Measurements from ENCODE around the gene MON1B.
"Not testable (repeated sequence)": the region's sequence is repeated elsewhere in the genome, so short reads cannot be mapped to it uniquely, and the experiment has no call there.

The MON1B gene

DNA sequence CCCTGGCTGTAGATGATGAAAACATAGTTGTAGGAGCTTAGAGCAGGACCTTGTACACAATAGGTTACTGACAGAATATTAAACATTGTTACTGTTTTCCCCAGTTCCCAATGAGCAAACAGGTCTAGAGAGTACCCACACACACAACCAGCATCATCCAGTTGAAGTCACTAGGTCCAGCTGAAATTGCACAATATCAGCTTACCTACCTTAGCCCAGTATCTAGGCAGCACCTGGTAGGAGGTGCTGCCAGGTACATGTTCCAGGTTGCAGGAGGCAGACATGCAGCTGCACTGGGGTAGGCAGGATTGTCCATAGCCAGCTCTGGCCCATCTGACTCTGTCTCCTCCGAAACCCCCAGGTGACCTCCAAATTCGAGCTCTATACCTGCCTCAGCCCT is 6.8 kb downstream of the MON1B start:
- no peak for DNase-seq (ENCODE audit: low spot score)

DNA sequence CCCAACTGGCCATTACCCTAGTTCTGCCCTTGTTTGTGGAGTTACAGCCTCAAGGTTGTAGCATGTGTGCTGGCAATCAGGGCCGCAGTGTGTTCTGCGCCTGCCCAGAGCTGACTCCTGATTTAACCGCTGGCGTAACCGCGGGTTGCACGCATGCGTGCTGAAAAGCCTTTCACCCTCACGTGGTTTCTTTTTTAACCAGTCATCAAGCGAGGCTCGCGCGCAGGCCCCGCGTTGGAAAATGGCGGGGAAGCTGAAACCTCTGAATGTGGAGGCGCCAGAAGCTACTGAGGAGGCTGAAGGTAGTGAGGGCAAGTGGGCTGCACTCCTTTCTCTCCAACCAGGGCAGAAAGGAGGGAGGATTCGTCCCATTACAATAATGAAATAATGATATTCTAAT is 8.2 kb downstream of the MON1B start, which contains the start of gene SYCE1L:
SYCE1L (plus strand) TSS at position 198 of the 400 bp plus-strand sequence; CDS start at position 242, 44 bp downstream.
- no peak for DNase-seq (ENCODE audit: low spot score)

DNA sequence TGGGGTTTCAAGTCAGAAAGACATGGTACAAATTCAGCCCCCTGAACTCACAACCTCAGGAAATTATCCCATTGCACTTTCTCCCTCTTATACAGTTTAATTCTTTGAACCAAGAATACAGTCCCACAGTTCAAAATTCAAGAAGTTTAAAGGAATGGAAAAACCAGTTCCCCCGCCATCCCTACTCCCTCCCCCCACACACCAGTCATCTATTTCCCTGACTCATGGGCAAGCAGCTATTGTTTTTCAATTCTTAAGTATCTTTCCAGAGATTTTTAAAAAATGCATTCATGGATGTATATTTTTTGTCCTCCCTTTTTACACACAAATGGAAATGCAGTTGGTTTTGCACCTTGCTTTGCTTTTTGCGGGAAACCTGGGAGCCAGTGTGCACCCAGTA is 15.5 kb downstream of the MON1B start:
- DNase-seq (ENCODE audit: low spot score) = no peak

DNA sequence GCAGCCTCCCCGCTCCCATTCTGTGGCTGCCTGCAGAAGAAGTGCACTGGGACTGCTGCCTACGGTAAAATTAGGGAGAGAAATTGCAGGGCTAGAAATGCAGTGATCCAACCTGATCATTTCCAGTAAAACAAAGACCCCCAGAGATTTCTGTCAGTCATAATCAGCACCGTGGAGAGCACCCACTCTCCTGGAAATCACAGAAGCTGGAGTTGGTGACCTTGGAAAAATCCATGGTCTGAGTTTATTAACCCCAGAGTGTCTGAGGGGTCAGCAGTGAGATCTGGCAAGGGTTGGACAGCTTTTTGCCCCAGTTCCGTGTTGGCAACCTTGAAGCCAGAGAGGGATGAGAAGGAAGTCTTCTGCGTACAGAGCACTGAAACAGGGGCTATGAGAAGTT is 16.0 kb downstream of the MON1B start:
- DNase-seq (ENCODE audit: low spot score) = no peak

DNA sequence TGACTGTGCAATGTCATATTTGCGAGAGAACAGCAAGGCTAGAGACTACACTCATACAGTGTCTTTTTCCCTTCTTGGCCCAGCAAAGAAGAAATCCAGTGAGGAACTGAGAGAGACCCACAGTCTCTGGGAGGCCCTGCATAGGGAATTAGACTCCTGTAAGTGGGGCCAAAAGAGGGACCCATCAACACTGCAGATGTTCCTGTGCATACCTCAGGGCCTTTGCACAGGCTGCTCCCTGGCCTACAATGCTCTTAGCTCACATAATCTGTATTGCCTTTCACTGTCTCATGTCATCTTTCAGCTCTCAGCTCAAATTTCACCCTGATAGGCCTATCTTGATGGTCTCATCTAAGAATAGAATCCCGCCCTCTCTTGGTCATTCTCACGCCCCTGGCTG is 17.4 kb downstream of the MON1B start:
- no peak for DNase-seq (ENCODE audit: low spot score)

DNA sequence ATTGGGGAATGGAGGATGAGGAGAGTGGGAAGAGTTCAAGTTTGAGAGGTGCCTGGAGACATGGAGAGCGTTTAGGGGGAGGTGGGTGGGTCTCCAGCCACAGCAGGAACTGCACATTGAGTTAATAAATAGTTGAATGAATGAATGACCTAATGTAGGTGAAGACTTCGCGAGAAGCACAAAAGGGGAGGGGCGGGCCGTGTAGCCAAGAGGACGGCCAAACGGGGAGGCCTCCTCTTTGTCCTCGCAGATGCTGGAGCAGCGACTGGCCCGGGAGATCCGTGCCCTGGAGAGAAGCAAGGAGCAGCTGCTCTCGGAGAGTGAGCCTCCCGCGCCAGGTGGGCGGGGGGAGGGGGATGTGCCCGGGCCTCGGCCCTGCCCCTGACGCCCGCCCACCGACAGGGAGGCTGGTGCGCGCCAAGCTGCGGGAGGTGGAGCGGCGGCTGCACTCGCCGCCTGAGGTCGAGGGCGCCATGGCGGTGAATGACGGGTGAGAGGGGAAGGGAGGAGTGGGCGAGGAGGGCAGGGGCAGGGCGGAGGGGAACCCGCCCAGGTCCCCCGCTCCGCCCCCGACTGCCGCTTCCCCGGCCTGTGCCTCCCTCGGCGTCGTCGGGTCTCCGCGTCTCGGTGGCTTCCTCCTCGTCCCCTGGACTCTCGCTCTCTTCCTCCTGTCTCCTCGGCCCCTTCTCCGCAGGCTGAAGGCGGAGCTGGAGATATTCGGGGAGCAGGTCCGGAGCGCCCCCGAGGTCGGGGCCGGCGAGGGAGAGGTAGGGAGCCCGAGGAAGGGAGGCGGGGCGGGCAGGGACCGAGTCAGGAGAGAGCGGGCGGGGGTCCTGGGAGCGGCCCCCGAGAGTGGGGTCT is 21.1 kb downstream of the MON1B start:
- DNase-seq (ENCODE audit: low spot score) = peak; percentile 54

DNA sequence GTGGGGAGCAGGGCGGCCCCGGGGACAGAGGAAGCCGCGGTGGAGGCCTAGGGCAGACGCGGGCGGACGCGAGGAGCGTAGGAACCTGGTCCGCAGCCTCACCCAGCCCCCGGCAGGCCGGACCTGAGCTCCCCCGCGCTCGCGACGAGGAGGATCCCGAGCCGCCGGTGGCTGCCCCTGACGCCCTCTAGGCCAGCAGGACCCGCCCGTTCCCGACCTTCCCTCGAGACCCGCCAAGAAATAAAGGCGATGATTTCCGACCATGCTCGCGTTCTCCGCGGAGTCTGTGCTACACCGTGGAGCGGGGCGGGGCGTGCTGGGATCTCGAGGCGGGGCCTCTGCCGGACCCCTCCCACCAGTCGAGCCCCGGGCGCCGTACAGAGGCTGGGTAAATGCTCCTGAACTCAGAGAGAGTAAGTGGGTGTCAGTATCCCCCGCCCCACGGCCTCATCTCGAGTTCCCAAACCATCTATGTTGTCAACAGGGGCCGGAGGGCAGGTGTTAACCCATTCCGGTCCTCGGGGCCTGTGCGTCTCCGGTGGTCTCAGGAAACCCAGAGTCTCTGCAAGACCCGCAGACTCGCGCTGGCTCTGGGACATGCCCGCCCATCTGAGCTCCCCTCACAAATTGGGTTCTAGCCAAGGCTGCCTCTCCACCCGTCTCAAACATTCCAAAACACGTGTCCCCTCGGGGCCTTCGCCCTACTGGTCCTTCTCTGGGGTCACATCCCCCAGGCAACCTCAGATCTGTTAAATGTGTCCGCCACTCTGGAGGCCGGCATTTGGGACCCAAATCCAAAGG is 22.0 kb downstream of the MON1B start:
- peak; percentile 83 for DNase-seq (ENCODE audit: low spot score)

DNA sequence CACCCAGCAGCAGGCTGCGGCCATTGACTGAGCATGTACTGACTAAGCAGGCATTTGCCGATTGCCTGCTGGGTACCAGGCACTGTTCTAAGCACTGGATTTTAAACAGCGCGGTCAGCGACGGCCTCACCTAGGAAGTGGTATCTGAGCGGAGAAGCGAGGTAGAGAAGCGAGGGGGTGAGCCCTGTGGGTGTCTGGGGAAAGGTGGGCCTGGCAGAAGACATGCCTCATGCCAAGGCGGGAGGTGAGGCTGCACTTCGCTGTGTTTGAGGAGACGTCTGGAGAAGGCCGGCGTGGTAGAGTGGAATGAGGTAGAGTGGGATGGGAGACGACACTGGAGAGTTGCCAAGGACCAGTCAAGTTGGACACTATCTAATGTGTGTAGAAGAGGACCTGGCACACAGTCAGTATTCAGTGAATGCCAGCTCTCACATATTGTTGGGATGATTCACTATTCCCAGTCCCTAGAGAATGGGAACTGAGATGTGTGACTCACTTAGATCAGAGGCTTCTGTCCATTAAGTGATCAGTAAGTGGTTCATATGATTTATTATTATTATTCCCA is 22.6 kb downstream of the MON1B start:
- DNase-seq (ENCODE audit: low spot score) = peak; percentile 42

DNA sequence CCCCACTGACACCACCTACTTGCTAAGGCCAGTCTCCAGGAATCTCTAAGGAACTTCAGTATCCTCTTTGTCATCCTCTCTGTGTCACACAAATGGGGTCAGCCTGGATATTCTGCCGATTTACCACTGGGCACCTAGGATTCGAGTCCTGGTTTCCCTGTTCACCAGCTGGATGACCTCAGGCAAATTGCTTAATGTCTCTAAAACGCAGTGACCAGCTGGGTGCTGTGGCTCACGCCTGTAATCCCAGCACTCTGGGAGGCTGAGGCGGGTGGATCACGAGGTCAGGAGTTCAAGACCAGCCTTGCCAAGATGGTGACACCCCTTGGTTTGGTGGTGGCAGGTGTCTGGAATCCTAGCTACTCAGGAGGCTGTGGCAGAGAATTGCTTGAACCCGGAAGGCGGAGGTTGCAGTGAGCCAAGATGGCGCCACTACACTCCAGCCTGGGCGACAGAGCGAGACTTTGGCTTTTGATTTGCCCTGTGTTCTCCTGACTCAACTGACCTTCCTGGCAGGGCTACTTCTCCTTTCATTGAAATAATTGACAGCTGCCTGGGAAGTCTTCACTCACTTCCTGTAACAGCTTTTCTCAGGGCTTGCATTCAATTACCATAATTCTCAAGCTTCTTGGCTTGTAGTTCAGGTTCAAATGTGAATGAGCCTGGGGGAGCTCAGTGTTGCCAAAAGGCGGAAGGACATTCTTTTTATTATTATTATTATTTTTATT is 23.6 kb downstream of the MON1B start:
- DNase-seq (ENCODE audit: low spot score) = no peak

DNA sequence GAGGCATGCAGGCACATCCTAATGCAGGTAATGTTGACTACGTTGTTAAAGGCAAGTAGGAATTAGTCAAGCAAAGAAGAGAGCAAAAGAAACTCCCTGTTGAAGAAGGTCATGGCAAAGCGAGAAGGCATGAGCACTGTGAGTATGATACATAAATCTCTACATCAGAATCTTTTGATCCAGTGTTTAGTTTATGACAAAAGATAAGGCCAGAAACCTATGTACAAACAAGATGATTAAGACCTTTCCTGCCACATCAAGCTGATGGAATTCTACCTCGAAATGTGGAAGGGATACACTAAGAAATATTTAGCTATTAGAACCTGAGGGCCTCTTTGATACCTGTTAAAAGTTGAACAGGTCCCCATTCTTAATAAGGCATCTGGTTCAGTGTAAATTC is 28.4 kb downstream of the MON1B start:
- DNase-seq (ENCODE audit: low spot score) = no peak

DNA sequence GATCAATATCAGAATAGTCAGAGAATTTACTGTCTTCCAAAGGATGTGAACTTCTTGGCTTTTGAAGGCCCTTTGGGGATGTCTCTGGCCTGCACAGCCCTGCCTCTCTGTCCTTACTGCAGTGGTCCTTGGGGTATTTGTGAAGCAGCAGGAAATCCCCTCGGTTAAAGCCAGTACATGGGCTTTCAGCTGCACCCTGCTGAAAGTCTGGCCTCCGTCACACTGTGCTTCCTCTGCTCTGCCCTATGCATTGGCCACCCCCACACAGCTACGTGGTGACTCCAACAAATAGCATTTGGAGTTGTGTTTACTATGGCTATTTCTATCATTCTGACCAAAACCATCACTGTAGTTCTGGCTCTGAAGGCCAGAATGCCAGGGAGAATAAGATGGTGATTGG is 29.4 kb downstream of the MON1B start:
- DNase-seq (ENCODE audit: low spot score) = no peak

DNA sequence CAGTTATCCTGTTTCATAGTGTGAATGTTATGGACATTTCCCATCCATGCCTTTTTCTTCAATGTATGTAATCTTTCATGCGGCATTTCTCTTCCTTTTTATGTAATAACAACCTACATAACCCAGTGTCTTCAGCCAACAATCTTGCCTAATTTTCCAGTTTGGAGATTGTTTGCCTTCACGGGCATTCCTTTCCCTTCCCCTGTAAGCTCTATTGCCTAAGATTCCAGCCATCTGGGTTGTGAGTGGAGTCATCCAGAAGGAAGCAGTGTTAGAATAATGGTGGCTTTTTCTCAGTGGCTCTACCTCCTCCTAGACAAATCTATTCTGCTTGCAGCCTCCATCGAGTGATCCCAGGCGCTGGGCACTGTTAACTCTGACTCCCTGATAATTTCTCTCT is 30.5 kb downstream of the MON1B start:
- DNase-seq (ENCODE audit: low spot score) = peak; percentile 54

DNA sequence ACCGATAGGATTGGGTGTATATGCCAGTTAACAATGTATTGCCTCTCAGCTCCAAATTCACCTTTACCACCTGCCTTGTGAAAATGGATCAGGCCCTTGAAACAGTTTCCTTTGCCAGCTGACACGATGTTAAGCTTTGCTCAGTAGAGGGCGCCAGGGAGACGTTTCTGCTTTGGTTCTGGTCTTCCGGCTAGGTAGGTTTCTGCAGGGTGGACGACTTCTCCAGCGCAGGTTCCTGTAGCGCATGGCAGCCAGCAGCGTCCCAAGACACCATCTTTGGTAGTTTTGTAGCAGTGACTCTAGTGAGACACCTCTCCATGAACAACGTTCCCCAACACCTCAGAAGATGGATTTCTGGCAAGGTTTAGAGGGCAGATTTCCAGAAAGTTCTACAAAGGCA is 32.2 kb downstream of the MON1B start:
- no peak for DNase-seq (ENCODE audit: low spot score)

DNA sequence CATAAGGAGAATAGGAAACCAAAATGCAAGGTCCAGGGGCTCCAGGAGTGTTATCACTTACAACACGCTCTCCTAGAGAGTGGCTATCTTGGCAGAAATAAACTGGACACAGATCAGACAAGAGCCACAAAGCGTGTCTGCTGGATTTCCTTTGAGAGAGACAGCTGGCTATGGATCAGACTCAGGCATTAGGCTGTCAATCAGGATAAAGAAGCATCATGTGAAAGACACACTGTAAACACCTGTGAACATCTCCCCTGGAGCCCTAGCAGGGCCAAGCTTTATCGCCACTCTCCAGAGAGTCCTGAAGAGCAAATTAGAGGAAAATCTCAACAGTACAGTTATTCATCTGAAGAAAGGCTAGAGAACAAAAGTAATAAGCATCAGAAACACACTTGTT is 34.2 kb downstream of the MON1B start:
- DNase-seq (ENCODE audit: low spot score) = no peak

DNA sequence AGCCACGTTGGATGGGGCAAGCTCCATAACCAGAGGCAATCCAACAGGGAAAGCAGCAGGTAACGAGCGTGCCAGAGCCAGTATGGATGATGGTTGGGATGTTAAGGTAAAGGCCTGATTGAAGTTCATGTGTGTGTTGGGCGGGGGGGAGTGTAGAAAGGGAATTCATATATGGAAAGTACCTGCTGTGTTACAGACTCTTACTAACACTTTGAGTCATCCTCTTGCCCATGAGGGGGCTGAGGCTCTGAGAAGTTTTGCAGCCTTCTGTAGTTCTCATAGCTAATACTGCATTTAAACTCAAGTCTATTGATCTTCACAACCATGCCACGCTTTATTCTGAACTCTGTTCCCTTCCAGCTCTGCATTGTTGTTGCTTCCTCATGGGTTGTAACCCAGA is 36.8 kb downstream of the MON1B start:
- DNase-seq (ENCODE audit: low spot score) = no peak

DNA sequence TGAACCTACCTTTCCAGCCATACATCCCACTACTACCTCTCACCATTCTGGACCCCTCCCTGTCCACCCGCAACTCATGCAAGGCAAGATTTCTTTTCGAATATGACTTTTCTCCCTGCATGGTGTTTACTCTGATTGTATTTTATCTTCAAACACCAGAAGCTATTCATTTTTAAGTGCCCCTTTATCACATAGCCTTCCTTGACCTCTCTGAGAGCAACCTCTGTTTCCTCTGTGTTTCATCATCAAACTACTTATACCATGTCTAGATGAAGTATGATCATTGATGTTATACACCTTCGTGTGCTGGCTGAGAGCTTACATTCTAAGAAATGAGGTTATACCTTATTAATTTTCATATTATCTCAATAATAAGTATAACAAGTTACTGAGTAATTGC is 40.1 kb downstream of the MON1B start:
- DNase-seq (ENCODE audit: low spot score) = no peak

DNA sequence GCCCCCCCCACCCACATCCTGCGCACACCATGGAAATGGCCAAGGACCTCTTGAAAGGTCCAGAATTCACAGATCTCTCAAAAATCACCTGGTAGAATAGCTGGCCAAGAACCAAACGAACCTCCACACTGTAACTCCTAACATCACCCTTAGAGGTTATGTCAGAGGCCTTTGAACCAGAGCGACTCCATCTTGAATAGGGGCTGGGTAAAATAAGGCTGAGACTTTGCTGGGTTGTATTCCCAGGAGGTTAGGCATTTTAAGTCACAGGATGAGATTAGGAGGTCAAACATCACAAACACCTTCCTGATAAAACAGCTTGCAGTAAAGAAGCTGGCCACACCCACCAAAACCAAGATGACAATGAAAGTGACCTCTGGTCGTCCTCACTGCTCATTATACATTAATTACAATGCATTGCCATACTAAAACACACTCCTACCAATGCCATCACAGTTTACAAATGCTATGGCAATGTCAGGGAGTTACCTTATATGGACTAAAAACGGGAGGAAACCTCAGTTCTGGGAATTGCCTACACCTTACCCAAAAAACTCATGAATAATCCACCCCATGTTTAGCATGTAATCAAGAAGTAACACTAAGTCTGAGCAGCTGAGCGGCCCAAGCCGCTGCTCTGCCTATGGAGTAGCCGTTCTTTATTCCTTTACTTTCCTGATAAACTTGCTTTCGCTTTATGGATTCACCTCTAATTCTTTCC is 43.0 kb downstream of the MON1B start:
- DNase-seq (ENCODE audit: low spot score) = no peak

DNA sequence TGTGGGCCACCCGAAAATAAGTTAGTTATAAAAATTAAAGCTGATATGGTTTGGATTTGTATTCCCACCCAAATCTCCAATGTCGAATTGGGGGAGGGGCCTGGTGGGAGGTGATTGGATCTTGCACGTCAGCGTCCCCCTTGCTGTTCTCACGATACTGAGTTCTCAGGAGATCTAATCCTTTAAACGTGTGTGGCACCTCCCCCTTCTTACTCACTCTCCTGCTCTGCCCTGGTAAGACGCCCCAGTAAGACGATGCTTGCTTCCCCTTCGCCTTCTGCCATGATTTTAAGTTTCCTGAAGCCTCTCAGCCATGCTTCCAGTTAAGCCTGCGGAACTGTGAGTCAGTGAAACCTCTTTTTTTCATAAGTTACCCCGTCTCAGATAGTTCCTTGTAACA is 43.6 kb downstream of the MON1B start:
- no peak for DNase-seq (ENCODE audit: low spot score)

DNA sequence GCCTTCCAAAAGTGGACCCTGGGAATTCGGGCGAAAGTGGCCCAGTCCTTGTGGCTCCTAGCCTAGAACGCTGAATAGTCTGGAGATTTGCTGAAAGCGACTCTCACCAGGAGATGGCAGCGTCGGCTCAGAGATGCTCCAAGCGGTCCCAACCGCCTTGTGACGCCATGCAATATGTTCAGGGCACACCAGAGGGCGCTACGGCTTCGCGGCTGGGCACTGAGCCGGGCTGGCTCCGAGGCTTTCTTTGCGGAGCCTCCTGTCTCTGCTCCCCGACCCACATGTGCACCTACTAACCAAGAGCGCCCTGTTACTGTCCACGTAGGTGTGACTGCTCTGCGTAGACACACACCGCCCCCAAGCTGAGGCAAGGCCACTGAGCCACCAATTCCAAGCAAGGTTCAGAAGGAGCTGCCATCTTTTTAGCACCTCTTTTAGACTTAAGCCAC is 45.1 kb downstream of the MON1B start:
- DNase-seq (ENCODE audit: low spot score) = peak; percentile 93

DNA sequence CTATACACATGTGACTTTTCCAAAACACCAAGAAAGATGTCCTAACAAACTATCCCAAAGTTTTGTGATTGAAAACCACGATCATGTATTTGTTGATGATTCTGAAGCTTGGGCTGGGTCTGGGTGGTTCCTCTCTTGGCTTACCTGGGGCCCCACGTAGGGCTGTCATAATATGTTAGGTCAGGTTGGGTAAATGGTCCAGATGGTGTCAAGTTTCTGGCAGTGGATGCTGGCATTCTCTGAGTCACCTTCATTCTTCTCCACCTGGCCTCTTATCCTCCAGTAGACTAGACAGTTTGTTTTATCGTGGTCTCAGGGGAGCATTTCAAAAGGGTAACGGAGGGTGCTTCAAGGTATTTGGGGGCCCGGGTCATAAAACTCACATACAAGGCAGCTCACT is 47.6 kb downstream of the MON1B start:
- DNase-seq (ENCODE audit: low spot score) = no peak

DNA sequence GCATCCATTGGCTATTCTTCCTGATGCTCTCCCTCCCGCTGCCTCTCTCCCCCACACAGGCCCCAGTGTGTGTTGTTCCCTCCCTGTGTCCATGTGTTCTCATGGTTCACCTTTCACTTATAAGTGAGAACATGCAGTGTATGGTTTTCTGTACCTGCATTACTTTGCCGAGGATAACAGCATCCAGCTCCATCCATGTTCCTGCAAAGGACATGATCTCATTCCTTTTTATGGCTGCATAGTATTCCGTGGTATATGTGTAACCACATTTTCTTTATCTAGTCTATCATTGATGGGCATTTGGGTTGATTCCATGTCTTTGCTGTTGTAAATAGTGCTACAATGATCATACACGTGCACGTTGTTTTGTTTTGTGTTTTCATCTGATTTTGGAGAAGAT is 51.5 kb downstream of the MON1B start:
- DNase-seq (ENCODE audit: low spot score) = not testable (repeated sequence)

DNA sequence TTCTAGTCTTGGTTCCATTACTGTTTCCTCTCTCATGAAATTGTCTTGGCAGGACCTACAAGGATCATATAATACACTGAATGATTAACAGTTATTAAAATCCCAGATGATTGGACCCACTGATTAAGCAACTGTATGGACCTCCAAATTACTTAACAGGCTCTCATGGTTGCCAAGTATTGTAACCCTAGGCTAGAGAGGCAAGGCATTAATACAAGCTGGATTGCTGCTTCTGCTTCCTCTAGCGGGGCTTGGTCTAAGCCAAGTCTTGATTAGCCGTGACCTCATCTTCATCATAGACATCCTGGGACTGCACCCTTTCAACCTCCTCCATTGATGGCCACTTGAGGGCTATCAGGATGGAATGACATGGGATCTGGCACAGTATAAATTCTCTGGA is 55.2 kb downstream of the MON1B start:
- DNase-seq (ENCODE audit: low spot score) = no peak
